GM19239 (cell line): ENCODE data around the gene PTX4.

ENCODE experiments used
- DNase-seq: peaks from one replicate; pipeline ENCODE4 v3.0.0; 2011; ENCODE audit warnings: low spot score; ENCODE audit not compliant: insufficient read length
- FAIRE-seq: peaks from 2 replicates; lab custom pipeline; 2011; peaks lifted over from hg19 to GRCh38; lab: Jason Lieb, UNC

PTX4 gene

DNA sequence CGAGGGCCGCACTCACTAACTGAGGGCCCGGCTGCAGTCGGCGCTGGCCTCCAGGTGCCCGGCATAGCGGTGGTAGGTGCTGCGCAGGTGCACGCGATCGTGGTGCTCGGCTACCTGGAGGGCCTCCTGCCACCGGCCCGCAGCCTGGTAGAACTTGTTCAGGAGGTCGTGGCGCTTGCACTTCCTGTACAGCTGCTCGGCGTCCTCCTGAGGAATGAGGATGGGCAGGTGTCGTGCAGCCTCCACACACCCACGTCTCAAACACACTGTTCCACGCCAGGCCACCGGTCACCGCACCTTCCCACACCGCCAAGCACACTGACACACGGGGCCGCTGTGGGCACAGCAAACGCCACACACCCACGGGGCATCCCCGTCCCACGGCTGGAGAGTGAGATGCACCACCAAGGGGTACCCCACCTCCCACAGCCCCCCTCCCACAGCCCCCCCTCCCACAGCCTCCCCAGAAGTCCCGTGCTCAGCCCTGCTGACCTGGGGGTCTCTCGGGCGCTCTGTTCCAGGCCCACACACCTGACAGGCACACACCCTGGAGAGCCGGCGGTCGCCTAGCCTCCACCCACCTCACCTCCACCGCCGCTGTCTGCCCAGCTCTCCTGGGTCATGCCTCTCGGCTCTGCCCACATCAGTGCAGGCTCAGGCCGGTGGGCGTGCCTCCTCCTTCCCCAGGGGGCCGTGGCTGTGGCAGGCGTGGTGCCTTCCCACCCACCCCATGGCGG, 37.3 kb upstream of the PTX4 start:
- DNase-seq (no peak), FAIRE-seq (no peak)

DNA sequence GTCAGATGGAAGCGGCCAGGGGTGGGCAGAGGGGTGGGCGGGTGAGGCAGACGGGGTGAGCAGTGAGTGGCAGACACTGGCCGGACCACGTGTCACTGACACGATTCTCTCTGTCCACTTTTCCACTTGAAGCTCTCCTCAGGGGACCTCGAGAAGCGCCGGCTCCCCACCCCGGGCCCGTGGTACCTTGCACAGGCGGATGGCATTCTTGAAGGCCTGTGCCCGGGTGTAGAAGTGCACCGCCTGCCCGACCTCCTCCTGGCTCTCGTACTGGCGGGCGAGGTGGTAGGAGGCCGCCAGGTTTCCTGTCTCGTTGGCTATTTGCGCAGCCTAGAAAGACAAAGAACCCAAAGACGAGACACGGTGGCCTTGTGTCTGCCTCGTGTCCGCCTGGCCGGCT, 35.6 kb upstream of the PTX4 start:
- no peak for DNase-seq
- no peak for FAIRE-seq

DNA sequence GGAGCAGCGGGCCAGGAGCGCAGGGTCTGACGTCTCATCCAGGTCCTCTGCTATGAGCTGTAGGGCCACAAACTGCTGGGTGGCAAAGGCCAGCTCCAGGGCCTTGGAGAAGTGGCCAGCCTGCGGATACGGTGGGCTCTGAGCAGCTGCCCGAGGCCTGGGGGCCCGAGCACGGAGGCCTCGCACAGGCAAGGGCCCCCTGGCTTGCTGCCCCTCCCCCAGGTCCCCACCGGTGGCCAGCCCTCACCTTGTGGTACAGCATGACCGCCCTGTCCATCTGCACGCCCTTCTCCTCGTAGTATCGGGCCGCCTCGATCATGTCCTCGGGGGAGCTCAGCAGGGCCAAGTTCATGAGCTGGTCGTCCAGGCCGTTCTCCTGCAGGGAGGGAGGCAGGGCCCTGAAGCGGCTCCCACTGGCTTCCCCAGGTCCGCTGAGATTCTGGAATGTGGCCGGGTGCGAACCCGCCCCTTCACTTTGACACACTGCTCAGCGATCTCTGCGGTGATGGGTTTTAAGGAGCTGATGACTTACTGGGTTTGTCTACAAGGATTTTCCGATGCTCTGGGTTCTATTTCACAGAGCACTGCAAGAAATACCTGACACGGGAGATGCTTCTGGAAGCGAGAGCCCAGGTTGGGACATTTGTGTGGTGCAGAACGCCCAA, 35.0 kb upstream of the PTX4 start:
- FAIRE-seq (no peak), DNase-seq (no peak)

DNA sequence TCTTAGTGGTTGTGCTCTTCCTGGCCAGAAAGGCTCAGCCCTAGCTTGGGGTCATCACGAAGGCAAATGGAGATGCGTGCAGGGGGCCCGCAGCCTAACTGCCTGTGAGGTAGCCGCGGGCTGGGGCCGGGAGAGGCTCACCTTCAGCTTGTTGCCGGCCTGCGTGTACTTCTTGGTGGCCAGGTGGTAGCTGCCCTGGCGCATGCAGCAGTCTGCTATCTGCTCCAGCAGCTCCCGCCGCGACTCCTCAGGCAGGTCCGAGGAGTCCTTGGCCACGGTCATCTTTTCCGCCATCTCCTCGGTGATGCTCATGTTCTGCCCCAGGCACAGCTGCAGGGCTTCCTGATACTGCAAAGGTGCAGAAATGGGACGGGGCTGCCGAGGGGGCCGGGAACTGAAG, 31.7 kb upstream of the PTX4 start:
- no peak for DNase-seq
- no peak for FAIRE-seq

DNA sequence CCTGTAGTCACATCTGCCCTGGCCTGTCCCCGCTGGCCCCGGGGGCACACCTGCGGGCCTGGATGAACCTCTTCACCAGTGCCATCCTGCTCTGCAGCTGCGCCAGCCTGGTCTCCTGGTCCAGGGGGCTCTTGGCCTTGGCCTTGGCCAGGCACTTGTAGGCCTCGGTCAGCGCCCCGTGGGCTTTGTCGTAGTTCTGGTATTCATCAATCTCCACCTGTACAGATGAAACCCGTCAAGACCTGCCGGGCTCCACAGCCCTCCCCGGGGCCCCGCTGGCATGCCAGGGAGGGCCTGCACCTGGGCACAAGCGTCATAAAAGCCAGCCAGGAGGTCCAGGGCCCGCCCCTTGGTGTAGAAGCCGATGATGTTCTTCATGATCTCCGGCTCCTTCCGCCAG, 31.1 kb upstream of the PTX4 start:
- FAIRE-seq = no peak
- DNase-seq = no peak

DNA sequence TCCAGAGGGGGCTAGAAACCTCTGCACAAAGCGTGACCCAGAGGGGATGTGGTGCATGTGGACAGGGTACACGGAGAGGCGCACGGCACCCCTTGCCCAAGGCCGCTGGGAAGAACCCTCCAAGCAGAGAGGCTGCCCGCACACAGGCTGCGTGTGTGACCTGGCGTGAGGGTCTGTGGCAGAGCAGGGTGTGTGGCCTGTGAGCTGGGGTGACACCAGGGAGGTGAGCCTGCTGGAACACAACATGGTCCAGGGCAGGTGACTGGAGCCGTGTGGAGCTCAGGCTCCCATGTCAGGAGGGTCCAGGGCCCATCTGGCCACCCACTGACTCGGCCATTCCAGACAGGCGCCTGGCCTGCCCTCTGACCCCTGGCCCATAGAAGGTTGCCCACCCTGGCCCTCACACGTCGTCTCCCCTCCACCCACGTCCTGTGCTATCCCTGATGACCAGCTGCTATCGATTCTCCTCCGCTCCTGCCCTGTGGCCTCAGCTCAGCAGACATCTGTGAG, 29.9 kb upstream of the PTX4 start:
- FAIRE-seq = no peak

DNA sequence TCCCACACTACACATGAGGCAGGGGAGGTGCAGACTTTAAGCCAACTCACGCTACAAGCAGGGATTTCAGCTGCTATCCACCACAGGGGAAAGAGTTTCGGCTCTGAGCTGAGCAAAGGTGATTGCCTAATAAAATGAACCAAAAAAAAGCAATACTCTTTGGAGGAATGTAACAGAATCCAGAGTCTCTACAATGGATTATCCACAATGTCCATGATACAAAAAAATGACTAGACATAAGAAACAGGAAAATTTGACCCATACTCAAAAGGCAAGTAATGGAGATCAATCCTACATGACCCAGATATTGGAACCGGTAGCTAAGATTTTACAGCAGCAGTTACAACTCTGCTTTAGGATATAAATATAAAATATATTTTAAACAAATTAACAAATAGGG, 25.8 kb upstream of the PTX4 start:
- DNase-seq (no peak), FAIRE-seq (no peak)

More for the DNA sequence above, 29.9 kb upstream of the PTX4 start:
- no peak for DNase-seq

DNA sequence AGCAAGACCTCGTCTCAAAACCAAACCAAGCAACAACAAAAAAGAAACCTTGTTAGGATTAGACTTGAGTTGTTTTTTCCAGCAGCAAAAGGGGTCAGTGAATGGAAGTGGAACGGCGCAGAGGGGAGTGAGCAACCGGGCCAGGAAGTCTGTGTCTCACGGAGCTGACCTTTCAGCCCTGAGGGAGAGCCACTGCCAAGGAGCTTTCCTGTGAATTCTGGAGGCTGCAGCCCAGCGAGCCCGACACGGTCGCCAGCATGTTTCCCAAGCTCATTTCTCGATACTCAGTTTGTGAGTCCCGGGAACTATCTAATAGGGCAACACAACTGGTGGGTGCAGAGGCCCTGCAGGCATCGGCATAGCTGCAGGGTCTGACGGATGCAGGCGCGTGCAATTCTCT, 24.0 kb upstream of the PTX4 start:
- no peak for FAIRE-seq
- no peak for DNase-seq

DNA sequence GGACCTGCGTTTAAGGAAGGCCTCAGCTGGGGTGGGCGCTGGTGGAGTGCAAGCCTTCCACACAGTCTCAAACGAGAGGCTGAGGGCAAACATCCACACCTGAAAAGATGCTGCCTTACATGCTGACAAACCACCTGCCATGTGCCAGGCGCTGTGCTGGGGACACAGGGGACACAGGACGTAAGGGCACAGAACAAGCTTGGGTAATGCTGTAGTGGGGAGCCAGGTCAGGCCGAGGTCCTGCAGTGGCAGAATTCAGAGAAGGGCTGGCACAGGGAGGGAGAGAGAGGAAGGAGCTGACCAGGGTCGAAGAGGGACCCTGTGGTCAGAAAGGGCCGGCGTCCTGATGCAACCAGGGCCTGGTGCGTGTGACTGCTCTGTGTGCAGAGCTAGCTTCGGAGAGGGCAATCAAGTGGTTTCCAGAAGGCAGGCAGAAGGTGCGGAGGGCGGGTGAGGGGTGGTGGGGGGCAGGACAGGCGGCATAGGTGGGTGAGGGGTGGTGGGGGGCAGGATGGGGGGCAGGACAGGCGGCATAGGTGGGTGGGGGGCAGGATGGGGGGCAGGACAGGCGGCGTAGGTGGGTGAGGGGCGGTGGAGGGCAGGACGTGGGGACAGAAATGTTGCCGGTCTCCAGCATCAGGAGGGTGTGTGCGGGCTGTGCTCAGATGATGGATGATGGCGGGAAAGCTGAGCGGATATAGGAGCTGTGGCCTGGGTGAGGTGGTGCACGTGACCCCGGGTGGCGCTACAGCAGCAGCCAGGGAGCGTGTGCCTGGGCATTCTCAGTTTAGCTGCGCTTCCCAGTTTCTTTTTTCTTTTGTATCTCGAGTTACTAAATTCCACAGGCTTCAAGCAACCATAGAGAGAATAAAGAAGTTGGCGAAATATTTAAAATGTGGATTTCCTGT, 23.2 kb upstream of the PTX4 start:
- DNase-seq = no peak
- FAIRE-seq = no peak

DNA sequence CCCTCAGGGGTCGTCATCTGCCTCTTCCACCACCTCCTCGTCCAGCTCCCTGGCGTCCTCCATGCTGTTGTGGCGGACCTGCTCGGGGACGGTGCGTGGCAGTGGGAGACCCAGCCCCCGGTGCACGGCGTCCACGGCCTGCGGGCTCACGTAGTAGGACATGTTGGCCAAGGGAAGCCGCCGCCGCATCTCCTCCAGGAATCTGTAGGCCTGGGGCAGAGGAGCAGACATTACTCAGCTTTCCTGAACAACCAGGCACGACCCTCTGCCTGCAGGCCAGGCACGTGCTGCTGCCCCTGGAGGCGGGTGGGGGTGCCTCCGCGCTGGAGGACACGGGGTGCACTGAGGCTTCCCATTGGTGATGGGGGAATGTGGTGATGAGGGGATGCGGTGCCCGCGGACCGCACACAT, 22.2 kb upstream of the PTX4 start:
- no peak for DNase-seq
- no peak for FAIRE-seq

DNA sequence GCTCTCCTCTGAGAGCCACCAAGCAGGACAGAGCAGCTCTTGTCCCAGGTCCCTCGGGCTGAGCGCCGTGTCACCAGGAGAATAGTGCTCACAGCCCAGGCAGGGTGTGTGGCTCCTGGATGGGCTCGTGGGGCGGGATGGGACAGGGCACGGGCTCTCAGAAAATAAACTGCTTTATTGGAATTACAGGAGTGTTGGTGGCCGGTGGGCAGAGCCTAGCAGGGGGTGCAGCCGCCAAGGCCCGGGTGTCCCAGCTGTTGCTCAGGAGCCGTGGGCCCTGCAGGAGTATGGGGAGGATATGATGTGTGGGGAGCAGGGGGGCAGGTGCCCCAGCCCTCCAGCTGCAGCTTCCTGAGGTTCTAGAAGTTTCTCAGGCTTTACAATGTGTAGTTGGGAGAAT, 21.5 kb upstream of the PTX4 start:
- DNase-seq (no peak), FAIRE-seq (no peak)

DNA sequence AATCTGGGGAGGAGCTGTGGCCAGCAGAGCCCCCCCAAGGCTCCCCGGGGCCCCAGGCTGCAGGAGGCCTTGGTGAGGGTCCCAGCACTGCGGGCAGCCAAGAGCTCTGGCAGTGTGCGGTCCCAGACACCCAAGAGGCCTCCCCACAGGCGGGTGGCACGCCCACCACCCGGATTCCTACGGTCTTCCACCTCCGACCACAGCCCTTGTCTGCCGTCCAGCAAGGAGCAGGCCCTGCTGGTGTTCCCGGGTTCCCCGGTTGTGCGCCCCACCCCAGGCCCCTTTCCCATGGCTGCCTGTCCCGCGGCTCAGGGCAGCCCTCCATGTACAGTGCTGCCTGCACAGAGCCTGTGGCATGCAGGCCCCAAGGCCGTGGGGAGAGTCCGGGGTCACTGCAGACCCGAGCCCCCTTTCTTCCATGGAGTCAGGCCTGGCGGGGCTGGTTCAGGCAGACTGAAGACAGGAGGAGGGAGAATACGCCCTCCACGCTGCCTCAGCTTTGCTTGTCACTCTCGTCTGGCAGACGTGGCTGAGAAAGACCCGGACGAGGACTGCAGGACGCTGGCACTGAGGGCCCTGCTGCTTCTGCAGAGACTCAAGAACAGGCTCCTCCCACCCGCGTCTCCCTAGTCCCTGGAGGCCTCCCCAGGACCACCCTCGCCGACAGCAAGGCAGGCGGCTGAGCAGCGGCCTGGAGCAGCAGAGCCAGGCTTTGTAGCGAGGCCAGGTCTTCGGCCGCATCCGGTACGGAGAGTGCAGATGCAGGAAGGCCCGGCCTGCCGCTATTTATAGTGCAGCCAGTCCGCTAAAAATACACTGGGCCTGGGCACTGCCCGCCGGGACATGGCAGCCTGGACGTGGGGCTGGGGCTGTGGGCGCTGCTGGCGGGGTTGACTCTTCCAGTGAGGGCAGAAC, 20.8 kb upstream of the PTX4 start:
- no peak for DNase-seq
- no peak for FAIRE-seq

DNA sequence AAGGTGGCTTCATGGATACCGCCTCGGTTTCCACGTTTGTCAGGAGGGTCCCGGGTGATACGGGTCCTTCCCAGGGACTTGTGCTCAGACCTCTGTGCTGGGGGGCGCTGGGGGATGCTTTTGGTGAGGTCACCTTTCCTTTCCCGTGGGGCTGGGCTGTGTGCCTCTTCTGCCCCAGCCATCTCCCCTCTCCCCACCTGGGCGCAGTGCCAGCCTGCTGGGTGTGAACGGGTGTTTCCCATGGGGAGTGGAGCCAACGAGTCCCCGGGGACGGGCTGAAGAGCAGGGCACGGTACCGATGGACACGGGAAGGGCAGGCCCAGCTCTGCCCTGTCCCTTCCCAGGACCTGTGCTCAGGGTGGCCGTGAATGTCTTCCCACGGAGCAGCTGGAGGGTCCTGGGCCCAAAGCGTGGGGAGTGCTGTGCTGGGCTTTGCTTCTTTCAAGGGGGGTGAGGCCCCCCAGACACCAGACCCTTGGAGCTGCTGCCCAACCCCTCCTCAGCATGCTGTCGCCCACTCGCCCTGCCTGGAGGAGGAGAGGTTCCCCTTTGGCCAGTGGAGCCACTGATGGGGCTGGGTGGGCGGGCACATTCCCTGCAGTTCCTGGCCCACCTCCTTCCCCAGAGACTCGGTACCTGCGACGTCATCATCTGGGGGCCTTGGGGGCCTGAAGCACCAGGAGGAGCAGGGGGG, 19.9 kb upstream of the PTX4 start:
- FAIRE-seq (no peak), DNase-seq (no peak)

DNA sequence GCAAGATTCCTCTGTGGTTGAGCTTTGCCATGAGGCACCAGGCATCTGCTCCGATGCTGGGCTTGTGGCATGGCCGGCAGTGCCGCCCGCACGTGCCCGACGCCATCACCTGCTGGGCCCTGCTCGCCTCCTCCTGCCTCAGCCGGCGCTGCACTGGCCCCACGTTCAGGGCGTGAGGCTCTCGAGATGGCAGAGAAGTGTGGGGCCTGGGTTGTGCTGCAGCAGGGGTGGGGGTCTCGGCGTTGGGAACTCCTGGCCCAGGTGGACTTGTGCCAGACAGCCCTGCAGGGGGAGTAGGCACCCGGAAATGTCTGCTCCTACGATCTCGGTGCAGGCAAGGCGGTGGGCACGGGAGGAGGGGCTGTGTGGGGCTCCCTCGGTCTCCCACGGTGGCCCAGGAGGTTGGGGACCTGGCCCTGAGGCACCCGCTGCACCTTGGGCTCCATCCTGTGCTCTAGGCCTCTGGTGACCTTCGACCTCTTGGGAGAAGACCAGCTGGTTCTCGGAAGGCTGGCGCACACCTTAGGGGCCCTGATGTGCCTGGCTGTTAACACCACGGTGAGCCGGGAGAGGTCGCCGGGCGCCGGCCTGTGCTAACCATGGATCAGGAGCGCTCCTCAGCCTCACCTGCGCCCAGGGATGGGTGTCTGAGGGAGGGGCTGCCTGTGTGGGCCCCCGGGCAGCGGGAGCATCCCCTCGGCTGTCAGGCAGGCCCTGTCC, 17.9 kb upstream of the PTX4 start:
- no peak for FAIRE-seq

DNA sequence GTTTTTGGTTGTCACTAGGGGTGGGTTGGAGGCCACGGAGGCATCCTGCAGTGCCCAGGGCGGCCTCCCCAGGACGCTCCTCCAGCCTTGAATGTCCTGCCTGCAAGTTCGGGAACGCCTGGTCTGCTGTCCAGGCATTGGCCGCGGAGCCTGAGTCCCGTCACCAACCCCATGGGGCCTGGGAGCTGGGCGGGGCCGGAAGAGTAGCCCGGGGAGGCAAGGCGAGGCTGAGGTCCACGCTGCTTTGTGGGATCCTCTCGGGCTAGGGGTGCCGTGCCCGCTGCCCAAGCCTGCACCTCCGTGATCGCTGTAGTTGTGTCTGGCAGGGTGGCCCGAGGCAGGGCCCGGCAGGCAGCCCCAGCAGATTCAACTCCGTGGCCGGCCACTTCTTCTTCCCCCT, 17.2 kb upstream of the PTX4 start:
- DNase-seq (no peak), FAIRE-seq (no peak)

More for the DNA sequence above, 17.9 kb upstream of the PTX4 start:
- DNase-seq = no peak

DNA sequence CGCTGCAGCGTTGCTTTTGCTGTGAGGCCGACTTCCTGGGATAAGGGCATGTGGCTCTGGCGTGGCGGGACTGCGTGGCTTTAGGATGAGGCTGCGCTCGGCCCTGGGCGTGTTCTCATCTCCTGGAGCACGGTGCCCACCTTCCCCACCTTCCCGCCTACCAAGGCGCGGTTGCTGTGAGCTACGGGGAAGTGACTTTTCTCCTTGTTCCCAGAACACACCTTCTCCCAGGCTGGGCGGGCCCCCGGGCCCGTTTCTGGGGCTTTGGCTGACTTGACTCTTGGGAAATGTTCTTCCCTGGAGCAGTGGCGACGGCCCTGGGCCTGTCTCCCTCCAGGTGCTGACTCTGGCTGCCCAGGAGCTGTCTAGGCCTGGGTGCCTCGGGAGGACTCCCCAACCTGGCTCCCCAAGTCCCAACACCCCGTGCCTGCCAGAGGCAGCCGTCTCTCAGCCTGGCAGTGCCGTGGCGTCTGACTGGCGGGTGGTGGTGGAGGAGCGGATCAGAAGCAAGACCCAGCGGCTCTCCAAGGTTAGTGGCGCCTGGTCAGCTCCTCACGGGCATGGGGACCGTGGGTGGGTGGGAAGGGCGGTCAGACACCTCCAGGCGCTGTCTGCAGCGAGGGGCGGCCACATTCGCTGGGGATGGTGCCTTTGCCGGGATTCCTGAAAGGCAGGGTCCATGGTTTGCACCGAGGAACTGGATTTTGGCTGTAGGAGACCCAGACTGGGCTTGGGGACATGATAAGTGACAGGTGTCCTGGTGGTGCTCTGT, 16.5 kb upstream of the PTX4 start:
- FAIRE-seq = no peak
- DNase-seq = no peak

DNA sequence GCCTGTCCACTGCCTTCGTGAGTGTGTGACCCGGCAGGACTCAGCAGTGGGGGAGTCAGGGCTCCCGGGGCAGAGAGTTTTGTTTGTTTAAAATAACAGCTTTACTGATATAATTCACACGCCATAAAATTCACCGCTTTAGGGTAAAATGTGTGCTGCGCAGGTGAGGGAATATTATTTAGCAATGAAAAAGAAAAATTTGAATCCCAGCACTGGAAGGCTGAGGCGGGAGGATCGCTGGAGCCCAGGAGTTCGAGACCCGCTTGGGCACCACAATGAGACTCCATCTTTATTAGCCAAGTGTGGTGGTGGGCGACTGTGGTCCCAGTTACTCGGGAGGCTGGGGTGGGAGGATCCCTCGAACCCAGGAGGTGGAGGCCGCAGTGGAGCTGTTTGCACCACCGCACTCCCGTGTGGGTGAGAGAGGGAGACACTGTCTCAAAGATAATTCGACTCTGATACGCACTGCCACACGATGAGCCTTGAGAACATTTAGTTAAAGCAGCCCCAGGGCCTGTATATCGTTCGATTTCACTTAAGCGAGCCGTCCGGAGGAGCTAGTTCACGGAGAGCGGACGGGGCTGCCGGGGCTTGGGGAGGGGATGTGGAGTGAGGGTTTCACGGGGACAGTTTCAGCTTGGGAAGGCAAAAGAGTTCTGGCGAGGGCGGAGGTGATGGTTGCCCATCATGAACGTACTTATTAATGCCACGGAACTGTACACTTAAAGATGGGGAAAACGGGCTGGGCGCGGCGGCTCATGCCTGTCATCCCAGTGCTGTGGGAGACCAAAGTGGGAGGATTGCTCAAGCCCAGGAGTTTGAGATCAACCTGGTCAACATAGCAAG, 14.6 kb upstream of the PTX4 start:
- no peak for FAIRE-seq
- DNase-seq = no peak
